Uterine smooth muscle cell (primary cell): Measurements from ENCODE around the gene ZNF469. TPM values are rescaled to one million over a fixed set of nuclear protein-coding genes. Genes with fewer than 3 reads are reported as not detected.

ENCODE experiments used
- total RNA-seq: library from RNA; depleted of rRNA; stranded (reverse); fragments of >200 nt; gene quantifications from 2 replicates; pipeline ENCODE4 v1.2.3, GENCODE V29; 2014

ZNF469 gene, protein sequence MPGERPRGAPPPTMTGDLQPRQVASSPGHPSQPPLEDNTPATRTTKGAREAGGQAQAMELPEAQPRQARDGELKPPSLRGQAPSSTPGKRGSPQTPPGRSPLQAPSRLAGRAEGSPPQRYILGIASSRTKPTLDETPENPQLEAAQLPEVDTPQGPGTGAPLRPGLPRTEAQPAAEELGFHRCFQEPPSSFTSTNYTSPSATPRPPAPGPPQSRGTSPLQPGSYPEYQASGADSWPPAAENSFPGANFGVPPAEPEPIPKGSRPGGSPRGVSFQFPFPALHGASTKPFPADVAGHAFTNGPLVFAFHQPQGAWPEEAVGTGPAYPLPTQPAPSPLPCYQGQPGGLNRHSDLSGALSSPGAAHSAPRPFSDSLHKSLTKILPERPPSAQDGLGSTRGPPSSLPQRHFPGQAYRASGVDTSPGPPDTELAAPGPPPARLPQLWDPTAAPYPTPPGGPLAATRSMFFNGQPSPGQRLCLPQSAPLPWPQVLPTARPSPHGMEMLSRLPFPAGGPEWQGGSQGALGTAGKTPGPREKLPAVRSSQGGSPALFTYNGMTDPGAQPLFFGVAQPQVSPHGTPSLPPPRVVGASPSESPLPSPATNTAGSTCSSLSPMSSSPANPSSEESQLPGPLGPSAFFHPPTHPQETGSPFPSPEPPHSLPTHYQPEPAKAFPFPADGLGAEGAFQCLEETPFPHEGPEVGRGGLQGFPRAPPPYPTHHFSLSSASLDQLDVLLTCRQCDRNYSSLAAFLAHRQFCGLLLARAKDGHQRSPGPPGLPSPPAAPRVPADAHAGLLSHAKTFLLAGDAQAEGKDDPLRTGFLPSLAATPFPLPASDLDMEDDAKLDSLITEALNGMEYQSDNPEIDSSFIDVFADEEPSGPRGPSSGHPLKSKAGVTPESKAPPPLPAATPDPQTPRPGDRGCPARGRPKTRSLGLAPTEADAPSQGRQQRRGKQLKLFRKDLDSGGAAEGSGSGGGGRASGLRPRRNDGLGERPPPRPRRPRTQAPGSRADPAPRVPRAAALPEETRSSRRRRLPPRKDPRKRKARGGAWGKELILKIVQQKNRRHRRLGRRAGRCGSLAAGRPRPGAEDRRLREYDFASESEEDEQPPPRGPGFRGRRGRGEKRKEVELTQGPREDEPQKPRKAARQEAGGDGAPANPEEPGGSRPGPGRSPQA (N-terminal part only)
- total RNA-seq: 1.4 and 2.2 TPM in 2 replicates

DNA sequence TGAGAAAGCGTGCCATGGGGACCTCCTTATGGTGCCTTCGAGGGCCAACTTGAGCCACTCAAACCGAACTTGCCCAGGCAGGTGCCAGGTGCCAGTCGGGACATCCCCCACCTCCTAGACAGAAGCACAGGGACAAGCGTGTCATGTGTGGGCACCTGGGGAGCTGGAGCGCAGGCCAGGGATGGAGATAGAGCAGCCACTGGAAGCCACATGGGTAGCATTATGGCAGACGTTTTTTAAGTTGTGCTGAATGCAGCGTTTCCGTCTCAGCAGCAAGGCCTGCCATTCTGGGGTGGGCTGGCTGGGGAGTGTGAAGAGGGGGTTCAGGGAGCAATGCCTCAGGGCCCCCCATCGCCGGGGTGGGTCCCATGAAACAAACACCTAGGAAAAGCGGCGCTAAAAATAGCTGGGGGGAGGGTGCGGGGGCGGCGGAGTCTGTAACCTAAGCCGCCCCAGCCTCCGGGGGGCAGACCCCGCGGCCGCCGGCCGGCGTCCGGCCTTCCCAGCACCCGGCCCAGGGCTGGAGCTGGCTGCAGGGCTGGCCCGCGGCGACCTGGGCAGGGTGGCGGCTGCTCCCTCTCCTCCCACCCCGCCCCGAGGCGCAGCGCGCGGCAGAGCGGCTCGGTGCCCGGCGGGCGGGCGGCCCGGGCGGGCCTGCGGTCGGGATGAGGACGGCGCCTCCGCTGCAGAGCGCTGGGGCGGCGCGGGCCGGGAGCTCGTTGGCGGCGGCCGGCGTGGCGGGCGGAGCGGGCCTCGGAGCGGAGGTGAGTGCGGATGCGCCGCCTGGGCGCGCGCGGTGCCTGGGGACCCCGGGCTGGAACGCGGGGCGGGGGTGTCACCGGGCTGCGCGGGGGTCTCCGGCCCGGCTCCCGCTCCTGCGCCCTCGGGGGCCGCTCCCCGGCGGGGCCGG, at the start of gene ZNF469:
Gene ZNF469, plus strand, starts transcription at position 469 of the 910 bp plus-strand sequence. CDS start 44,512 bp downstream, outside the sequence.

Other genes with a start within 250 kb of the ZNF469 start
- 0.55 and 1.2 TPM in 2 replicates for gene ZFPM1, start 70.3 kb downstream of the ZNF469 start, total RNA-seq
- 12.9 and 16.8 TPM in 2 replicates for gene ZC3H18, start 187.4 kb downstream of the ZNF469 start, total RNA-seq